ENCODE measurements around the gene TSC22D1. TPM values are rescaled to one million over a fixed set of nuclear protein-coding genes. Genes with fewer than 3 reads are reported as not detected.

TSC22D1 gene
- total and polyA plus RNA-seq, 2 donors, result 191 to 263 TPM

DNA sequence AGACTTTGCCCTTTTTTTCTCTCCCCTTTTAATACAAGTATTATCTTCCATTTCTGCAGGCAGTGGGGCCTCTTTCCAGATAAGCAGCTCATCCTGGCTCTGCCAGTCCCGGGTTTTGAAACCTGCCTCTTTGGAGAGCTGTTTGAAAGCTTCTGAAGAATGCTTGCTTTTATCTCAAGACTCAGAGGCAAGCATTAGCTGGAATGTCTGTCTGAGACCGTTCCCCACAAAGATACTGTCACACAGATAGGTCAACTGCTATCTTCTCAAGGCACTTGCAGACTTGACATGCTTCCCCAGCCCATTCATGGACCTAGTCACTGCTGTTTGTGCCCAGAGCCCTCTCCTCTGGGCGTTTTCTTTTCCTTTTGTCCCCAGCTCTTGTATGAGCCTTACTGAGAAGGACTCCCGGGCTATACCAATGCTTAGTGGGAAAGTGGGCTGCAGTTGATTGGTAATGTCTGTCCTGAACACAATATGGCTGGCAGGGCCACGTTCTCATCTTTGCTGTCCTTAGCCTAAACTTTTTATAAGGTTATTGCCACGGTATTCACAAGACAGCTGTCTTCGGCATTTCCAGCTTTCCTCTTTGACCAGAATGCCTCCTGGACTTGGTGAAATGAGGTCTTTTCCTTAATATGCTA lies 189.1 kb downstream of the TSC22D1 start:
- Histone ChIP-seq H3K4me1 (ENCODE audit: control insufficient read depth in 2 of 2, insufficient read depth in 2 of 2, low read length in 2 of 2) (peaks cover 5 to 36% of the 10 kb centered on the region in 2 donors), H3K4me3 (ENCODE audit: low read length in 2 of 2) (no peak overlapping the region), H3K27me3 (ENCODE audit: control insufficient read depth in 2 of 2, insufficient read depth in 1 of 2, low read length in 1 of 2) (no peaks in the 10 kb centered on the region), H3K36me3 (ENCODE audit: control insufficient read depth in 2 of 2, insufficient read depth in 2 of 2, low read length in 1 of 2) (no peaks in the 10 kb centered on the region), H3K27ac (ENCODE audit: low read depth in 1 of 2, low read length in 1 of 2) (no peak overlapping the region), H3K9me3 (ENCODE audit: control insufficient read depth in 2 of 2, insufficient read depth in 1 of 2, low read length in 1 of 2) (no peaks in the 10 kb centered on the region)
- 95% methylated on average over 7 of the region's 7 CpGs for WGBS
- no peak for DNase-seq (ENCODE audit: low read depth in 6 of 9, low spot score in 9 of 9)

DNA sequence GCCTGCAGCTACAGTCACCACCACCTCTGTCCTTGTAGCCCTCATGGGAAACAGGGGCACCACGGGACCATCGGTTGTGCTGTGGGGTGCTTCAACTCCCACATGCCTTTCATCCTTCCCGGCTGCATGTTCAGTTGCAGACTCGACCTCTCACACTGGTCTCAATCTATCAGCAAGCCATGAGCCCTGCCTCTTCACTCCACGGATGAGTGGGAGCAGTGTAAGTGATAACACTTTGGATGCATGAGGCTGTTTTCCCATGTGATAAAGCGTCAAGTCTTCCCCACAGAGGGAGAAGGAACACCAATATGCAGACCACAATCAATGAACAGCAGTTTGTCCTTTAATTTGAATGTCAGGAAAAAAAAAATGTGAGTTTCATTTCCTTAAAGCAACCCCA lies 190.3 kb downstream of the TSC22D1 start:
- H3K4me1 ChIP-seq (ENCODE audit: control insufficient read depth in 2 of 2, insufficient read depth in 2 of 2, low read length in 2 of 2), result peaks cover 5 to 36% of the 10 kb centered on the region in 2 donors
- H3K4me3 ChIP-seq (ENCODE audit: low read length in 2 of 2), result no peak overlapping the region
- no peaks in the 10 kb centered on the region for H3K9me3 ChIP-seq (ENCODE audit: control insufficient read depth in 2 of 2, insufficient read depth in 1 of 2, low read length in 1 of 2)
- no peaks in the 10 kb centered on the region for H3K27me3 ChIP-seq (ENCODE audit: control insufficient read depth in 2 of 2, insufficient read depth in 1 of 2, low read length in 1 of 2)
- WGBS, result 92% methylated on average over 6 of the region's 6 CpGs
- no peak for DNase-seq (ENCODE audit: low read depth in 6 of 9, low spot score in 9 of 9)
- H3K27ac ChIP-seq (ENCODE audit: low read depth in 1 of 2, low read length in 1 of 2), result no peak overlapping the region
- H3K36me3 ChIP-seq (ENCODE audit: control insufficient read depth in 2 of 2, insufficient read depth in 2 of 2, low read length in 1 of 2), result no peaks in the 10 kb centered on the region

DNA sequence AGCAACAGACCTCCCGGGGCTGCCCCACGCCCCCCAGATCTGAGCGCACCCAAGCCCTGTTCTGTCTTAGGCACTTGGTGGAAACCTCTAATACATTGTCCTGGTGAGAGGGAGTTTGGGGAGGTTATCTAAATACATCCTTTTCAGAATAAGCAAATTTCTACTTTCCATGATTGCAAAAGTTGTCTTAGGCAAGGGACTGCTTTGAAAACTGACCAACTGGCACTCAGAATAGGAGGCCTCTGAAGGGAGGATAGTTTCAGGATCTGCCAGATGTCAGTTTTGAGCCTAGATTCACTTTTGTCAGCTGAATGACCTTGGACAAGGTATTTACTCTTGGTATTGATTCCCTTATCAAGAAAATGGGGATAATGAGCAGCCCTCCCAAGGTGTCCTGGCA lies 190.7 kb downstream of the TSC22D1 start:
- 98% methylated on average over 3 of the region's 3 CpGs for WGBS
- H3K4me1 ChIP-seq (ENCODE audit: control insufficient read depth in 2 of 2, insufficient read depth in 2 of 2, low read length in 2 of 2), result peaks cover 5 to 36% of the 10 kb centered on the region in 2 donors
- no peak overlapping the region for H3K4me3 ChIP-seq (ENCODE audit: low read length in 2 of 2)
- H3K27ac ChIP-seq (ENCODE audit: low read depth in 1 of 2, low read length in 1 of 2), result no peak overlapping the region
- H3K9me3 ChIP-seq (ENCODE audit: control insufficient read depth in 2 of 2, insufficient read depth in 1 of 2, low read length in 1 of 2), result no peaks in the 10 kb centered on the region
- H3K36me3 ChIP-seq (ENCODE audit: control insufficient read depth in 2 of 2, insufficient read depth in 2 of 2, low read length in 1 of 2), result no peaks in the 10 kb centered on the region
- no peaks in the 10 kb centered on the region for H3K27me3 ChIP-seq (ENCODE audit: control insufficient read depth in 2 of 2, insufficient read depth in 1 of 2, low read length in 1 of 2)
- no peak for DNase-seq (ENCODE audit: low read depth in 6 of 9, low spot score in 9 of 9)

DNA sequence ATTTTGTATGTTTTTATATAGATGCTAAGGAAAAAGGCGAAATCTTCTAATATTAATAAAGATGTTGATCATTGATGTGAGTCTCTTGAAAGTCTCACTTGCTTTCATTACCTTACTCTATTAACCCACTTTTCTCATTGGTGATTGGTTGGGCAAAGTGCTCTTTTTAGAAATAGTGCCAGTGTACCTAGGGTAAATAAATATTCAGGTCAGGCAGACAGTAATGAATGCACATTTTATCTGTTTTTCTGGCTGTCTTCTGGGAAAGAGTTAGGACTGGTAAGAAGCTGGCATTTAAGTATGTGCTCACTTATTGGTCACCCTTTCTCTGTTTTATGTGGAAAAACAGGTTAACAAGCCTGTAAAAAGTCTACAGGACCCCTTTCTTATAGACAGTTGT lies 191.4 kb downstream of the TSC22D1 start:
- H3K4me1 ChIP-seq (ENCODE audit: control insufficient read depth in 2 of 2, insufficient read depth in 2 of 2, low read length in 2 of 2), result peaks cover 5 to 36% of the 10 kb centered on the region in 2 donors
- no peaks in the 10 kb centered on the region for H3K27me3 ChIP-seq (ENCODE audit: control insufficient read depth in 2 of 2, insufficient read depth in 1 of 2, low read length in 1 of 2)
- no peaks in the 10 kb centered on the region for H3K9me3 ChIP-seq (ENCODE audit: control insufficient read depth in 2 of 2, insufficient read depth in 1 of 2, low read length in 1 of 2)
- H3K27ac ChIP-seq (ENCODE audit: low read depth in 1 of 2, low read length in 1 of 2), result no peak overlapping the region
- H3K4me3 ChIP-seq (ENCODE audit: low read length in 2 of 2), result no peak overlapping the region
- DNase-seq (ENCODE audit: low read depth in 6 of 9, low spot score in 9 of 9), result no peak
- peaks cover 0 to 5% of the 10 kb centered on the region in 2 donors for H3K36me3 ChIP-seq (ENCODE audit: control insufficient read depth in 2 of 2, insufficient read depth in 2 of 2, low read length in 1 of 2)
- 98% methylated on average over 1 of the region's 1 CpG for WGBS

DNA sequence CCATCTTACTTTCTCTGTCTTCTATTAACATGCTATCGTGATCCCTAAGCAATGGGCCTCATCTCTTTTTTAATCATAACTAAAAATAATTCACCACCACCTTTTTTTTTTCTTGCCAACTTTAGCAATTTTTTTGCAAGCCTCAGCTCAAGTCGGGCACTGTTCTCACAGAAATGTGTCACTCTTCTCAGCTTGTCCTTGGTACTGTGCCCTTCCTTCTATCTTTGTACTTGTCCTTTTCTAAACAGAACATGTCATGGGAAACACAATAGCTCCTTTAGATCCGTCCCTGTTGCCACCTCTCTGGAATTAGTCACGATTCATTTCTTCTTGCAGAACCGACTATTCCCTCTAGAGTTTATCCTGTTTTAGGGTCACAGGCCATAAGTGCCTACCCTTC lies 192.2 kb downstream of the TSC22D1 start:
- Histone ChIP-seq H3K27ac (ENCODE audit: low read depth in 1 of 2, low read length in 1 of 2) (no peak overlapping the region), H3K4me3 (ENCODE audit: low read length in 2 of 2) (no peak overlapping the region), H3K27me3 (ENCODE audit: control insufficient read depth in 2 of 2, insufficient read depth in 1 of 2, low read length in 1 of 2) (no peaks in the 10 kb centered on the region), H3K9me3 (ENCODE audit: control insufficient read depth in 2 of 2, insufficient read depth in 1 of 2, low read length in 1 of 2) (no peaks in the 10 kb centered on the region), H3K36me3 (ENCODE audit: control insufficient read depth in 2 of 2, insufficient read depth in 2 of 2, low read length in 1 of 2) (peaks cover 0 to 5% of the 10 kb centered on the region in 2 donors), H3K4me1 (ENCODE audit: control insufficient read depth in 2 of 2, insufficient read depth in 2 of 2, low read length in 2 of 2) (peaks cover 3 to 30% of the 10 kb centered on the region in 2 donors)
- no peak for DNase-seq (ENCODE audit: low read depth in 6 of 9, low spot score in 9 of 9)
- 70% methylated on average over 5 of the region's 5 CpGs for WGBS

DNA sequence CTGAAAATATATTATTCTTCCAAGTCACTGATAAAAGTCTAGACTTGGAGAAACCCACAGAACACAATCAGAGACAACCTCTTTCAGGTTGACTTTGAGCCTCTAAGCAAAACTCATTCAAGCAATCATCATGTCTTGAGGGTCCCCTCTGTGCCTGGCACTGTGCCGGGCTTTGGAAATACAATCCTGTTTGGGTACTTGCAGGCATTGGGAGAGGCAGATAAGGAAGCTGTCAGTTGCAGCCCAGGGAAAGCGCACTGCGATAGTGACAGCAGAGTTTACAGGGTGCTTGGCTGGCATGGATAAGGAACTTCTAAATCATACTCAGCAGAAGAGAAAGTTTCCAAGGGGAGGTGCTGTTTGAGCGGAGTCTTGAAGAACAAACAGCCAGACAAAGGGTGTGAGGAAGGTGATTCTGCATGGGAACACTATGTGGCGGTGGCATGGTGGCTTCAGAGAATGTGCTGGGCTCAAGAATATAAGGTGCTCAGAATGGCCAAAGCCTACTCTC lies 193.4 kb downstream of the TSC22D1 start:
- H3K4me3 ChIP-seq (ENCODE audit: low read length in 2 of 2), result no peak overlapping the region
- no peaks in the 10 kb centered on the region for H3K27me3 ChIP-seq (ENCODE audit: control insufficient read depth in 2 of 2, insufficient read depth in 1 of 2, low read length in 1 of 2)
- H3K36me3 ChIP-seq (ENCODE audit: control insufficient read depth in 2 of 2, insufficient read depth in 2 of 2, low read length in 1 of 2), result peaks cover 0 to 5% of the 10 kb centered on the region in 2 donors
- DNase-seq (ENCODE audit: low read depth in 6 of 9, low spot score in 9 of 9), result no peak
- no peak overlapping the region for H3K27ac ChIP-seq (ENCODE audit: low read depth in 1 of 2, low read length in 1 of 2)
- no peaks in the 10 kb centered on the region for H3K9me3 ChIP-seq (ENCODE audit: control insufficient read depth in 2 of 2, insufficient read depth in 1 of 2, low read length in 1 of 2)
- H3K4me1 ChIP-seq (ENCODE audit: control insufficient read depth in 2 of 2, insufficient read depth in 2 of 2, low read length in 2 of 2), result peaks cover 0 to 23% of the 10 kb centered on the region in 2 donors
- 82% methylated on average over 5 of the region's 5 CpGs for WGBS

Other genes with a start within 250 kb of the TSC22D1 start
- gene SERP2, start 202.5 kb downstream of the TSC22D1 start, total RNA-seq, result 5.5 TPM
- gene SERP2, start 202.5 kb downstream of the TSC22D1 start, polyA plus RNA-seq, result 9.4 TPM